Measurements from ENCODE around the gene DOCK1.

GRCh38 chr10:127458829-127459228 lies 553.6 kb downstream of the DOCK1 start:
- TF ChIP-seq CTCF (IDR thresholded peaks at IDR 0.05) = no peak
- TF ChIP-seq POLR2AphosphoS5 (IDR thresholded peaks at IDR 0.05) = no peak

Data from breast epithelium (tissue), 3 donors.